ENCODE results near the gene TEX54.

- TF ChIP-seq, protein P1, sequence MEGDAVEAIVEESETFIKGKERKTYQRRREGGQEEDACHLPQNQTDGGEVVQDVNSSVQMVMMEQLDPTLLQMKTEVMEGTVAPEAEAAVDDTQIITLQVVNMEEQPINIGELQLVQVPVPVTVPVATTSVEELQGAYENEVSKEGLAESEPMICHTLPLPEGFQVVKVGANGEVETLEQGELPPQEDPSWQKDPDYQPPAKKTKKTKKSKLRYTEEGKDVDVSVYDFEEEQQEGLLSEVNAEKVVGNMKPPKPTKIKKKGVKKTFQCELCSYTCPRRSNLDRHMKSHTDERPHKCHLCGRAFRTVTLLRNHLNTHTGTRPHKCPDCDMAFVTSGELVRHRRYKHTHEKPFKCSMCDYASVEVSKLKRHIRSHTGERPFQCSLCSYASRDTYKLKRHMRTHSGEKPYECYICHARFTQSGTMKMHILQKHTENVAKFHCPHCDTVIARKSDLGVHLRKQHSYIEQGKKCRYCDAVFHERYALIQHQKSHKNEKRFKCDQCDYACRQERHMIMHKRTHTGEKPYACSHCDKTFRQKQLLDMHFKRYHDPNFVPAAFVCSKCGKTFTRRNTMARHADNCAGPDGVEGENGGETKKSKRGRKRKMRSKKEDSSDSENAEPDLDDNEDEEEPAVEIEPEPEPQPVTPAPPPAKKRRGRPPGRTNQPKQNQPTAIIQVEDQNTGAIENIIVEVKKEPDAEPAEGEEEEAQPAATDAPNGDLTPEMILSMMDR (conservative IDR thresholded peaks at IDR 0.05) = no peak
- no peak for TF ChIP-seq ZFX (IDR thresholded peaks at IDR 0.05)
These were observed 1.6 kb downstream of the TEX54 start for GRCh38 chr11:62830904-62831519.
